Right lobe of liver (tissue), 4 donors: ENCODE results near the gene EZR.

Experiments used
- POLR2A ChIP-seq: fragments of 450-650 bp; IDR thresholded peaks from one replicate; pipeline ENCODE4 v1.6.1; 2017; ENCODE audit warnings: antibody characterized with exemption, mild to moderate bottlenecking
- TF ChIP-seq, protein P1 (sequence below), 4 donors: fragments of 200-600 bp in 3 of 4; fragments of 450-650 bp in 1 of 4; IDR thresholded peaks; one replicate each; pipeline versions ENCODE4 v1.5.1 to v1.8.0; 2016 to 2022; ENCODE audit warnings: antibody characterized with exemption in 4 of 4, mild to moderate bottlenecking in 2 of 4
- donor health status: DM: no; HTN: no; CAD: no.
- donor health status: DM: no; HTN: no; CAD: no.
- donor health status: DM: no; HTN: yes; CAD: no.

DNA sequence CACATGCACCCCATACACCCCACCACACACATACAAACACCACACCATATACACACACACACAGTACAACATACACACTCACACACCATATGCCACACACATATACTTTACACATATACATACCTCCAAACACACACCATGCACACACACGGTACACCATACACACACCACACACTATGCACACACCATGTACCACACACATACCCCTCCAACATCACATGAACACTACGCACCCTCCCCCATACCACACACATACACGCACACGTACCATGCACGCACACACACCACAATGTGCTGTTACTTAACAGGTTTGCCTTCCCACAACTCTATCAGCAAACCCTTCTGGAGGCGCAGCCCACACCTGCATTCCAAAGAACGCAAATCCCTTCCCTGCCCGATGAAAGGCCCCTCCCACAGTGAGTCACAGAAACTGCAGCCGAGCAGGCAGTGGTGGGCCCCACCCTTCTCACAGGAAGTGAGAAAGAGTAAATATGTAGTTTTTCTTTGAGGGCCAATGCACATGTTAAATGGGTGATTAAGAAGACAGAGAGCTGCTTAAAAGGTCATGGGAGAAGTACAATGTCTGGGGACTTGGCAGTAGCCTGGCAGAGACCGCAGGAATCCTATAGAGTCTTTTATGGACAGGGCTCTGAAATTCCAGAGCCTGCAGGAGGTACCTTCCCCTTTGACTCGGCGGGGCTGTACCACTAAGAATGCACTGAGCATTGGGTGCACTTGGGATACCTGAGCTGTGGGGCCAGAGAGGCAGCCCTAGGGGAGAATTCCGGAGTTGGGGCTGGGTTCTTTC lies 34.1 kb upstream of the EZR start:
- TF ChIP-seq, protein P1, sequence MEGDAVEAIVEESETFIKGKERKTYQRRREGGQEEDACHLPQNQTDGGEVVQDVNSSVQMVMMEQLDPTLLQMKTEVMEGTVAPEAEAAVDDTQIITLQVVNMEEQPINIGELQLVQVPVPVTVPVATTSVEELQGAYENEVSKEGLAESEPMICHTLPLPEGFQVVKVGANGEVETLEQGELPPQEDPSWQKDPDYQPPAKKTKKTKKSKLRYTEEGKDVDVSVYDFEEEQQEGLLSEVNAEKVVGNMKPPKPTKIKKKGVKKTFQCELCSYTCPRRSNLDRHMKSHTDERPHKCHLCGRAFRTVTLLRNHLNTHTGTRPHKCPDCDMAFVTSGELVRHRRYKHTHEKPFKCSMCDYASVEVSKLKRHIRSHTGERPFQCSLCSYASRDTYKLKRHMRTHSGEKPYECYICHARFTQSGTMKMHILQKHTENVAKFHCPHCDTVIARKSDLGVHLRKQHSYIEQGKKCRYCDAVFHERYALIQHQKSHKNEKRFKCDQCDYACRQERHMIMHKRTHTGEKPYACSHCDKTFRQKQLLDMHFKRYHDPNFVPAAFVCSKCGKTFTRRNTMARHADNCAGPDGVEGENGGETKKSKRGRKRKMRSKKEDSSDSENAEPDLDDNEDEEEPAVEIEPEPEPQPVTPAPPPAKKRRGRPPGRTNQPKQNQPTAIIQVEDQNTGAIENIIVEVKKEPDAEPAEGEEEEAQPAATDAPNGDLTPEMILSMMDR (IDR thresholded peaks at IDR 0.05) = no peak
- TF ChIP-seq POLR2A = no peak
